K562 (cell line): ENCODE results near the gene GPR42. TPM values are rescaled to one million over a fixed set of nuclear protein-coding genes. Genes with fewer than 3 reads are reported as not detected.

Source experiments
- CREM ChIP-seq: IDR thresholded peaks from 2 replicates; pipeline ENCODE4 v1.6.1; 2014; ENCODE audit warnings: antibody characterized with exemption, low read depth
- JUNB ChIP-seq: fragments of 450-650 bp; formaldehyde crosslinking; conservative IDR thresholded peaks from 2 replicates; pipeline ENCODE4 v1.4.0; 2020; ENCODE audit warnings: mild to moderate bottlenecking
- KDM5B ChIP-seq: fragments of 200-600 bp; sonication (generic); IDR thresholded peaks from 2 replicates; pipeline ENCODE4 v1.6.1; 2012; ENCODE audit warnings: low read depth, mild to moderate bottlenecking, moderate library complexity, low read length, control low read depth, inconsistent platforms; ENCODE audit not compliant: insufficient replicate concordance
- L3MBTL2 ChIP-seq: fragments of 450-650 bp; IDR thresholded peaks from 2 replicates; pipeline ENCODE4 v1.6.1; 2016; ENCODE audit warnings: mild to moderate bottlenecking, moderate library complexity
- MCM5 ChIP-seq: fragments of 450-650 bp; IDR thresholded peaks from 2 replicates; pipeline ENCODE4 v1.6.1; 2016; ENCODE audit warnings: low read depth
- MYNN ChIP-seq, 2 experiments: sonication (generic); formaldehyde crosslinking in 1 of 2; IDR thresholded peaks; 2 replicates each; pipeline versions ENCODE4 v1.5.0 to v1.6.1; 2016 to 2020; ENCODE audit warnings: antibody characterized with exemption in 1 of 2, missing genetic modification reagents in 1 of 2
- NFE2L1 ChIP-seq: fragments of 450-650 bp; IDR thresholded peaks from 2 replicates; pipeline ENCODE4 v1.6.1; 2016; ENCODE audit warnings: missing genetic modification characterization, low read depth, mild to moderate bottlenecking, missing compliant biosample characterization, moderate library complexity, borderline replicate concordance
- NFIC ChIP-seq: fragments of 450-650 bp; IDR thresholded peaks from 2 replicates; pipeline ENCODE4 v1.6.1; 2017; ENCODE audit warnings: mild to moderate bottlenecking, inconsistent platforms
- PHF20 ChIP-seq: fragments of 450-650 bp; IDR thresholded peaks from 2 replicates; pipeline ENCODE4 v1.6.1; 2018; ENCODE audit not compliant: partially characterized antibody
- PTTG1 ChIP-seq: fragments of 450-650 bp; IDR thresholded peaks from 2 replicates; pipeline ENCODE4 v1.6.1; 2016; ENCODE audit warnings: low read depth, mild to moderate bottlenecking, missing genetic modification characterization, missing compliant biosample characterization
- RAD51 ChIP-seq: fragments of 450-650 bp; IDR thresholded peaks from 2 replicates; pipeline ENCODE4 v1.7.1; 2016; ENCODE audit warnings: low read depth, mild to moderate bottlenecking, borderline replicate concordance
- RBBP5 ChIP-seq: fragments of 200-600 bp; sonication (generic); IDR thresholded peaks from 2 replicates; pipeline ENCODE4 v1.6.1; 2012; ENCODE audit warnings: borderline replicate concordance, mild to moderate bottlenecking, low read length, control low read depth, inconsistent platforms; ENCODE audit not compliant: insufficient read depth, poor library complexity, severe bottlenecking
- SMAD4 ChIP-seq: fragments of 250-450 bp; sonication (Bioruptor Pico); conservative IDR thresholded peaks from 2 replicates; pipeline ENCODE4 v1.8.0; 2021; ENCODE audit warnings: inconsistent platforms, mild to moderate bottlenecking, moderate library complexity
- SPI1 ChIP-seq: IDR thresholded peaks from 2 replicates; pipeline ENCODE4 v1.6.1; 2011; ENCODE audit warnings: low read depth, low read length, control low read depth, borderline replicate concordance
- TCF7 ChIP-seq: sonication (generic); IDR thresholded peaks from 2 replicates; pipeline ENCODE4 v1.6.1; 2016; ENCODE audit warnings: antibody characterized with exemption, borderline replicate concordance
- TEAD1 ChIP-seq, 2 experiments: fragments of 450-650 bp in 1 of 2; sonication (generic) in 1 of 2; formaldehyde crosslinking; IDR thresholded peaks; 2 replicates each; pipeline versions ENCODE4 v1.4.0 to v1.8.0; 2020 to 2022; ENCODE audit warnings: mild to moderate bottlenecking in 2 of 2, missing genetic modification reagents in 1 of 2
- WHSC1 ChIP-seq: IDR thresholded peaks from one replicate; pipeline ENCODE4 v1.6.1; 2012; ENCODE audit warnings: low read length, control low read depth, inconsistent platforms
- ZNF324 ChIP-seq: fragments of 250-450 bp; sonication (Bioruptor Pico); IDR thresholded peaks from 2 replicates; pipeline ENCODE4 v1.4.0; 2020; ENCODE audit warnings: mild to moderate bottlenecking
- ZNF57 ChIP-seq: fragments of 450-650 bp; formaldehyde crosslinking; IDR thresholded peaks from 2 replicates; pipeline ENCODE4 v1.4.0; 2020; ENCODE audit warnings: mild to moderate bottlenecking, moderate library complexity
- ZNF766 ChIP-seq: fragments of 200-800 bp; sonication (Bioruptor generic); conservative IDR thresholded peaks from 2 replicates; pipeline ENCODE4 v1.6.1; 2016; ENCODE audit warnings: missing genetic modification characterization, missing compliant biosample characterization
- polyA plus RNA-seq, 8 experiments: library from polyadenylated mRNA; depleted of rRNA in 4 of 8; stranded (reverse) in 5 of 8; unstranded in 3 of 8; fragments of >200 nt; fragmentation: Nextera tagmentation in 2 of 8; fragmentation: Illumina TruSeq in 1 of 8; extraction: Ambion mirVana in 2 of 8; extraction: Trizol in 1 of 8; gene quantifications; 2 replicates each; pipeline versions ENCODE4 v1.2.1 to v1.2.3, GENCODE V29; 2011 to 2014; ENCODE audit warnings: inconsistent platforms in 1 of 8, missing spikeins in 1 of 8
- total RNA-seq, 7 experiments: library from RNA; depleted of rRNA in 6 of 7; stranded (reverse); fragments of >200 nt in 6 of 7; fragmentation: Illumina TruSeq in 2 of 7; extraction: Trizol in 2 of 7; gene quantifications; 2 replicates each; pipeline versions ENCODE4 v1.2.1 to v1.2.3, GENCODE V29; 2011 to 2021; ENCODE audit warnings: low replicate concordance in 1 of 7
- TF ChIP-seq, protein P1 (sequence below): fragments of 250-450 bp; sonication (Bioruptor Pico); IDR thresholded peaks from 2 replicates; pipeline ENCODE4 v1.4.0; 2020; ENCODE audit warnings: mild to moderate bottlenecking, moderate library complexity, borderline replicate concordance
- TF ChIP-seq, protein P2 (sequence below), 2 experiments: fragments of 450-650 bp; conservative IDR thresholded peaks; 2 replicates each; pipeline ENCODE4 v1.6.1; 2017; ENCODE audit warnings: mild to moderate bottlenecking in 2 of 2, moderate library complexity in 2 of 2
- TF ChIP-seq, protein P3 (sequence below): fragments of 250-450 bp; sonication (Bioruptor Pico); IDR thresholded peaks from 2 replicates; pipeline ENCODE4 v1.5.0; 2022; ENCODE audit warnings: mild to moderate bottlenecking

Gene GPR42
- total and polyA plus RNA-seq, 9 of the 15 experiments (the other 6 are each of a cell fraction or from before 2014, with no cell fraction given) = not detected

DNA sequence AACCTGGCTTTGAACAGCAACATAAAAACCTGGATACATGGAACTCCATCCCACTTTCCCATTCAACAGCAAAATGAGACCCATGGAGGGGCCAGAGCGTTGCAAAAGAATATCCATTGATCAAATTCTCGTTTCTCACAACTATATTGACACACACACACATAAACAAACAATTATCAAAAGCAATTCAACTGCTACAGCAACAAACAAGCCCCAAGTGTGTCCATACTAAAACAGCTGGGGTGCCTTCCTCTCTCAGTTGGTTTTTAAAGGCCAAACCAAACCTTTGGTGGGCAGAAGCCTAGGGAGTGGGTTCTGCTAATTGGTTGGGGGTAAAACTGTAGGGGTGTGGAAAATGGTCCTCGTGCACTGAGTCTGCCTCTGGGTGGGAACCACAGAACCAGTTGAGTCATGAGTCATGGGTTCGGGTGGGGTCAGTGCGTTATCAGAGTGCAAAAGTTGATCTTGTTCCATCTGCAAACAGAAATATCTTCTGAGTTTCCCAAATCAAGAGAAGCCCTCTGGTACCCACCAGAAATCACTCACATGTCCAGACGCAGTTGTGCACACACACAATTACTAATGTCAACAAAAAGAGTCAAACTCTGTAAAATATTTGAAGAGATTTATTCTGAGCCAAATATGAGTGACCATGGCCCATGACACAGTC lies 18.5 kb downstream of the GPR42 start (continued):
- TF ChIP-seq CREM (no peak), KDM5B (no peak), MCM5 (no peak), TCF7 (no peak), ZNF766 (no peak; the same call in 1 of the 2 replicates), NFIC (0 out of 2 replicates have a peak, but pooled peaks have one; percentile 13), ZNF324 (CRISPR knock-in tag) (no peak), TEAD1 (CRISPR knock-in tag; IDR thresholded peaks at IDR 0.05) (peak in 1 of 2 experiments; percentile 37; a peak in 1 of 4 replicates), WHSC1 (no peak), JUNB (CRISPR knock-in tag) (no peak), ZNF57 (no peak), RBBP5 (peak; percentile 56), SPI1 (no peak), PHF20 (no peak), SMAD4 (CRISPR knock-in tag) (peak; percentile 64), MYNN (IDR thresholded peaks at IDR 0.05) (no peak), MYNN (CRISPR knock-in tag; IDR thresholded peaks at IDR 0.05) (no peak), L3MBTL2 (peak; percentile 89), NFE2L1 (no peak; the same call in 1 of the 2 replicates), RAD51 (no peak), PTTG1 (peak; percentile 23; the same call in 1 of the 2 replicates)
- TF ChIP-seq, protein P1, sequence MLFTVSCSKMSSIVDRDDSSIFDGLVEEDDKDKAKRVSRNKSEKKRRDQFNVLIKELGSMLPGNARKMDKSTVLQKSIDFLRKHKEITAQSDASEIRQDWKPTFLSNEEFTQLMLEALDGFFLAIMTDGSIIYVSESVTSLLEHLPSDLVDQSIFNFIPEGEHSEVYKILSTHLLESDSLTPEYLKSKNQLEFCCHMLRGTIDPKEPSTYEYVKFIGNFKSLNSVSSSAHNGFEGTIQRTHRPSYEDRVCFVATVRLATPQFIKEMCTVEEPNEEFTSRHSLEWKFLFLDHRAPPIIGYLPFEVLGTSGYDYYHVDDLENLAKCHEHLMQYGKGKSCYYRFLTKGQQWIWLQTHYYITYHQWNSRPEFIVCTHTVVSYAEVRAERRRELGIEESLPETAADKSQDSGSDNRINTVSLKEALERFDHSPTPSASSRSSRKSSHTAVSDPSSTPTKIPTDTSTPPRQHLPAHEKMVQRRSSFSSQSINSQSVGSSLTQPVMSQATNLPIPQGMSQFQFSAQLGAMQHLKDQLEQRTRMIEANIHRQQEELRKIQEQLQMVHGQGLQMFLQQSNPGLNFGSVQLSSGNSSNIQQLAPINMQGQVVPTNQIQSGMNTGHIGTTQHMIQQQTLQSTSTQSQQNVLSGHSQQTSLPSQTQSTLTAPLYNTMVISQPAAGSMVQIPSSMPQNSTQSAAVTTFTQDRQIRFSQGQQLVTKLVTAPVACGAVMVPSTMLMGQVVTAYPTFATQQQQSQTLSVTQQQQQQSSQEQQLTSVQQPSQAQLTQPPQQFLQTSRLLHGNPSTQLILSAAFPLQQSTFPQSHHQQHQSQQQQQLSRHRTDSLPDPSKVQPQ (CRISPR knock-in tag) = no peak
- TF ChIP-seq, protein P2, sequence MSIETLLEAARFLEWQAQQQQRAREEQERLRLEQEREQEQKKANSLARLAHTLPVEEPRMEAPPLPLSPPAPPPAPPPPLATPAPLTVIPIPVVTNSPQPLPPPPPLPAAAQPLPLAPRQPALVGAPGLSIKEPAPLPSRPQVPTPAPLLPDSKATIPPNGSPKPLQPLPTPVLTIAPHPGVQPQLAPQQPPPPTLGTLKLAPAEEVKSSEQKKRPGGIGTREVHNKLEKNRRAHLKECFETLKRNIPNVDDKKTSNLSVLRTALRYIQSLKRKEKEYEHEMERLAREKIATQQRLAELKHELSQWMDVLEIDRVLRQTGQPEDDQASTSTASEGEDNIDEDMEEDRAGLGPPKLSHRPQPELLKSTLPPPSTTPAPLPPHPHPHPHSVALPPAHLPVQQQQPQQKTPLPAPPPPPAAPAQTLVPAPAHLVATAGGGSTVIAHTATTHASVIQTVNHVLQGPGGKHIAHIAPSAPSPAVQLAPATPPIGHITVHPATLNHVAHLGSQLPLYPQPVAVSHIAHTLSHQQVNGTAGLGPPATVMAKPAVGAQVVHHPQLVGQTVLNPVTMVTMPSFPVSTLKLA (conservative IDR thresholded peaks at IDR 0.05) = peak in 1 of 2 experiments; percentile 17; a peak in 1 of 4 replicates
- TF ChIP-seq, protein P3, sequence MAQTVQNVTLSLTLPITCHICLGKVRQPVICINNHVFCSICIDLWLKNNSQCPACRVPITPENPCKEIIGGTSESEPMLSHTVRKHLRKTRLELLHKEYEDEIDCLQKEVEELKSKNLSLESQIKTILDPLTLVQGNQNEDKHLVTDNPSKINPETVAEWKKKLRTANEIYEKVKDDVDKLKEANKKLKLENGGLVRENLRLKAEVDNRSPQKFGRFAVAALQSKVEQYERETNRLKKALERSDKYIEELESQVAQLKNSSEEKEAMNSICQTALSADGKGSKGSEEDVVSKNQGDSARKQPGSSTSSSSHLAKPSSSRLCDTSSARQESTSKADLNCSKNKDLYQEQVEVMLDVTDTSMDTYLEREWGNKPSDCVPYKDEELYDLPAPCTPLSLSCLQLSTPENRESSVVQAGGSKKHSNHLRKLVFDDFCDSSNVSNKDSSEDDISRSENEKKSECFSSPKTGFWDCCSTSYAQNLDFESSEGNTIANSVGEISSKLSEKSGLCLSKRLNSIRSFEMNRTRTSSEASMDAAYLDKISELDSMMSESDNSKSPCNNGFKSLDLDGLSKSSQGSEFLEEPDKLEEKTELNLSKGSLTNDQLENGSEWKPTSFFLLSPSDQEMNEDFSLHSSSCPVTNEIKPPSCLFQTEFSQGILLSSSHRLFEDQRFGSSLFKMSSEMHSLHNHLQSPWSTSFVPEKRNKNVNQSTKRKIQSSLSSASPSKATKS (CRISPR knock-in tag) = no peak
